Small intestine (tissue), 7 donors: ENCODE results near the gene KRT33B. TPM values are rescaled to one million over a fixed set of nuclear protein-coding genes. Genes with fewer than 3 reads are reported as not detected.
"Not testable (repeated sequence)": the region's sequence is repeated elsewhere in the genome, so short reads cannot be mapped to it uniquely, and the experiment has no call there.

Experiments used
- DNase-seq, 2 donors: peaks; one replicate each; pipeline versions ENCODE4 v3.0.0 to v3.0.0-alpha.2; 2013
- FAIRE-seq: peaks from 2 replicates; lab custom pipeline; 2012; peaks lifted over from hg19 to GRCh38; lab: Jason Lieb, UNC
- H3K27ac ChIP-seq, 3 donors: one replicate each; pipeline ENCODE4 v1.5.1; 2013; ENCODE audit warnings: low read length in 2 of 3, mild to moderate bottlenecking in 2 of 3, control low read depth in 1 of 3, inconsistent platforms in 1 of 3, low read depth in 1 of 3, moderate library complexity in 1 of 3
- H3K27me3 ChIP-seq, 3 donors: one replicate each; pipeline ENCODE4 v1.6.1; 2013; ENCODE audit warnings: low read length in 3 of 3, inconsistent platforms in 1 of 3; ENCODE audit not compliant: control insufficient read depth in 3 of 3, insufficient read depth in 3 of 3
- H3K36me3 ChIP-seq, 3 donors: one replicate each; pipeline ENCODE4 v1.6.1; 2013; ENCODE audit warnings: low read length in 3 of 3, inconsistent platforms in 1 of 3, low read depth in 1 of 3, mild to moderate bottlenecking in 1 of 3, moderate library complexity in 1 of 3; ENCODE audit not compliant: control insufficient read depth in 3 of 3, insufficient read depth in 2 of 3
- H3K4me1 ChIP-seq, 3 donors: one replicate each; pipeline ENCODE4 v1.6.1; 2013; ENCODE audit warnings: low read length in 2 of 3, inconsistent platforms in 1 of 3, low read depth in 1 of 3, mild to moderate bottlenecking in 1 of 3, moderate library complexity in 1 of 3; ENCODE audit not compliant: control insufficient read depth in 3 of 3, insufficient read depth in 2 of 3
- H3K4me3 ChIP-seq, 3 donors: one replicate each; pipeline ENCODE4 v1.5.1; 2013; ENCODE audit warnings: low read length in 3 of 3, control low read depth in 1 of 3, inconsistent platforms in 1 of 3, low read depth in 1 of 3, mild to moderate bottlenecking in 1 of 3, moderate library complexity in 1 of 3
- H3K9me3 ChIP-seq, 2 donors: one replicate each; pipeline ENCODE4 v1.6.1; 2013; ENCODE audit warnings: low read depth in 1 of 2, low read length in 1 of 2; ENCODE audit not compliant: control insufficient read depth in 2 of 2, insufficient read depth in 1 of 2
- WGBS, 3 donors: extraction: QIAGEN DNeasy Blood & Tissue Kit; methylation state at CpG; one replicate each; pipeline ENCODE4 v1.1.7; 2013; 5-methylcytosine and 5-hydroxymethylcytosine counted together
- polyA plus RNA-seq, 4 donors: library from polyadenylated mRNA; stranded (reverse) in 3 of 4; unstranded in 1 of 4; fragments of 200-250 nt in 3 of 4; fragments of 120-200 nt in 1 of 4; gene quantifications; one replicate each; pipeline versions ENCODE4 v1.2.1 to v1.2.3, GENCODE V29; 2013
- donor health status: healthy with polysubstance abuse.
- donor health status: control.
- donor health status: control.
- donor health status: Bipolar disorder and iron deficiency.
- donor health status: healthy.

KRT33B gene
- polyA plus RNA-seq, 4 donors, result not detected

- Histone ChIP-seq H3K27ac (no peak overlapping the region), H3K4me3 (no peak overlapping the region), H3K36me3 (no peaks in the 10 kb centered on the region), H3K9me3 (peaks cover 0 to 10% of the 10 kb centered on the region in 2 donors), H3K27me3 (peaks cover 0 to 5% (median 0%) of the 10 kb centered on the region in 3 donors), H3K4me1 (no peaks in the 10 kb centered on the region)
- peak; percentile 10 to 46 for DNase-seq
- WGBS, 3 donors, result 21 to 41% (median 27%) methylated on average over 7 of the region's 7 CpGs
- FAIRE-seq, result no peak
Observed at GRCh38 chr17:41390411-41390938, 20.9 kb upstream of the KRT33B start.

GRCh38 chr17:41387670-41388069 is 18.1 kb upstream of the KRT33B start:
- Histone ChIP-seq H3K4me3 (no peak overlapping the region), H3K4me1 (no peaks in the 10 kb centered on the region), H3K27ac (no peak overlapping the region), H3K9me3 (peaks cover 0 to 7% of the 10 kb centered on the region in 2 donors), H3K27me3 (peaks cover 0 to 2% (median 0%) of the 10 kb centered on the region in 3 donors), H3K36me3 (no peaks in the 10 kb centered on the region)
- WGBS, 3 donors, result 79 to 86% (median 85%) methylated on average over 4 of the region's 4 CpGs
- no peak for DNase-seq
- FAIRE-seq, result no peak

GRCh38 chr17:41386227-41386626 is 16.6 kb upstream of the KRT33B start:
- no peaks in the 10 kb centered on the region for H3K4me1 ChIP-seq
- H3K9me3 ChIP-seq, result peaks cover 0 to 7% of the 10 kb centered on the region in 2 donors
- no peak for DNase-seq
- H3K36me3 ChIP-seq, result no peaks in the 10 kb centered on the region
- FAIRE-seq, result no peak
- H3K27ac ChIP-seq, result no peak overlapping the region
- H3K27me3 ChIP-seq, result peaks cover 0 to 2% (median 2%) of the 10 kb centered on the region in 3 donors
- 94 to 98% (median 96%) methylated on average over 1 of the region's 1 CpG for WGBS, 3 donors
- H3K4me3 ChIP-seq, result no peak overlapping the region

GRCh38 chr17:41383690-41384089 is 14.1 kb upstream of the KRT33B start:
- WGBS, 3 donors, result 96 to 100% (median 97%) methylated on average over 1 of the region's 1 CpG
- Histone ChIP-seq H3K27ac (no peak overlapping the region), H3K36me3 (no peaks in the 10 kb centered on the region), H3K9me3 (peaks cover 0 to 7% of the 10 kb centered on the region in 2 donors), H3K4me1 (no peaks in the 10 kb centered on the region), H3K27me3 (peaks cover 0 to 5% (median 2%) of the 10 kb centered on the region in 3 donors), H3K4me3 (no peak overlapping the region)
- DNase-seq (no peak), FAIRE-seq (no peak)

- WGBS, 3 donors, result 87 to 92% (median 92%) methylated on average over 1 of the region's 1 CpG
- DNase-seq, result no peak
- Histone ChIP-seq H3K27ac (no peak overlapping the region), H3K9me3 (peaks cover 0 to 2% of the 10 kb centered on the region in 2 donors), H3K36me3 (no peaks in the 10 kb centered on the region), H3K4me3 (no peak overlapping the region), H3K27me3 (peaks cover 0 to 5% (median 2%) of the 10 kb centered on the region in 3 donors), H3K4me1 (no peaks in the 10 kb centered on the region)
- FAIRE-seq, result no peak
Observed at GRCh38 chr17:41382394-41382793, 12.8 kb upstream of the KRT33B start.

GRCh38 chr17:41381943-41382342 is 12.3 kb upstream of the KRT33B start, which contains the start of gene KRT34:
Gene KRT34, minus strand, starts transcription at chr17:41382306. Its CDS starts 60 bp downstream, at chr17:41382246.
- 88 to 91% (median 90%) methylated on average over 13 of the region's 13 CpGs for WGBS, 3 donors
- FAIRE-seq, DNase-seq: not testable (repeated sequence)

GRCh38 chr17:41380091-41380490 is 10.5 kb upstream of the KRT33B start:
- not testable (repeated sequence) for FAIRE-seq, H3K27ac ChIP-seq, H3K9me3 ChIP-seq, DNase-seq, H3K36me3 ChIP-seq, H3K4me3 ChIP-seq, H3K27me3 ChIP-seq, H3K4me1 ChIP-seq
- 76 to 86% (median 86%) methylated on average over 7 of the region's 7 CpGs for WGBS, 3 donors

More at GRCh38 chr17:41381943-41382342, 12.3 kb upstream of the KRT33B start, which contains the start of gene KRT34:
- not testable (repeated sequence) for H3K27ac ChIP-seq, H3K27me3 ChIP-seq, H3K4me1 ChIP-seq, H3K9me3 ChIP-seq, H3K36me3 ChIP-seq, H3K4me3 ChIP-seq

GRCh38 chr17:41377546-41377945 is 7.9 kb upstream of the KRT33B start:
- peaks cover 0 to 2% of the 10 kb centered on the region in 2 donors for H3K9me3 ChIP-seq
- WGBS, 3 donors, result 25 to 26% (median 25%) methylated on average over 2 of the region's 2 CpGs
- FAIRE-seq, result no peak
- no peaks in the 10 kb centered on the region for H3K4me1 ChIP-seq
- H3K36me3 ChIP-seq, result no peaks in the 10 kb centered on the region
- no peak overlapping the region for H3K27ac ChIP-seq
- H3K4me3 ChIP-seq, result no peak overlapping the region
- no peak for DNase-seq
- peaks cover 0 to 6% (median 4%) of the 10 kb centered on the region in 3 donors for H3K27me3 ChIP-seq
